ENCODE data around the gene GGCX.
A peak's percentile ranks its signal among the peaks of the same experiment; 100 is the strongest.

Gene GGCX

DNA sequence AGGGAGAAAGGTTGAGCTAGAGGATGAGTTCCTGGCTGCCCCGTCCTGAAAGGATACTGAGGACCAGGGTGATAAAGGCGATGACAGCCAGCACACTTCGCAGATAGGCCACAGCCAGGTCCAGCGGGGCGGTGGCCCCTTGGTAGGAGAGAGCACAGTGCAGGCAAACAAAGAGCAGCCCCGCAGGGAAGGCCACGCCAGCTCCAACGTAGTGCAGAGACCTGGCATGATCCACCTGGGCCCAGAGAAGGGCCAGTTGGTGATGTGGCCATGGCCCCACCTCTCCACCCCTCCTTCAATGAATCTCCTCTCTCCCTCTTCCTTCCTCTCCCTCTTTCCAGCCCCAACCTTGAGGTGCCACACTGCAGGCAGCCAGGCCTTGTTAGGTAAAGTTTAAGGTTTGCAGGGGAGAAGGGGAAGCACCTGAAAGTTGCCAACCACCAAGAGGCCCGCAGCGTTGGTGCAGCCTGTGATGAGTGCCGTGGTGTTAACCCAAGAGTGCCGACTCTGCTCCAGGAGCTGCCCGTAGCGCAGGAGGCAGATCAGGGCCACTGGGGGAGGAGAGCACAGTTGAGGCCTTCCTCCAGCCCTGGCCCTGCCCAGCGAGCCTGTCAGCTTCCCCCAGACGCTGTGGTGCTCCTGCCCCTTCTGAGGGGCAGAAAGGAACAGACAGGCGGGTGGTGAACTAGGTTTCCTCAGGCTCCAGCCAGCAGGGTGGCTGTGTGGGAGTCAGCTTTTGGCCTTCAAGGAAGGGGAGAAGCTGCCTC, 38.4 kb upstream of the GGCX start:
- peak in 1 of 2 experiments; percentile 51 for DNase-seq (ENCODE audit: low read depth in 1 of 2, low spot score in 1 of 2)
- peak overlapping the region; percentile 36; the same call in 1 of the 2 replicates for H3K27ac ChIP-seq (replicated peaks)
- TF ChIP-seq POLR2AphosphoS5 (IDR thresholded peaks at IDR 0.05; ENCODE audit: low read depth): peak; percentile 18; the same call in 1 of the 2 replicates
- TF ChIP-seq, protein P1, sequence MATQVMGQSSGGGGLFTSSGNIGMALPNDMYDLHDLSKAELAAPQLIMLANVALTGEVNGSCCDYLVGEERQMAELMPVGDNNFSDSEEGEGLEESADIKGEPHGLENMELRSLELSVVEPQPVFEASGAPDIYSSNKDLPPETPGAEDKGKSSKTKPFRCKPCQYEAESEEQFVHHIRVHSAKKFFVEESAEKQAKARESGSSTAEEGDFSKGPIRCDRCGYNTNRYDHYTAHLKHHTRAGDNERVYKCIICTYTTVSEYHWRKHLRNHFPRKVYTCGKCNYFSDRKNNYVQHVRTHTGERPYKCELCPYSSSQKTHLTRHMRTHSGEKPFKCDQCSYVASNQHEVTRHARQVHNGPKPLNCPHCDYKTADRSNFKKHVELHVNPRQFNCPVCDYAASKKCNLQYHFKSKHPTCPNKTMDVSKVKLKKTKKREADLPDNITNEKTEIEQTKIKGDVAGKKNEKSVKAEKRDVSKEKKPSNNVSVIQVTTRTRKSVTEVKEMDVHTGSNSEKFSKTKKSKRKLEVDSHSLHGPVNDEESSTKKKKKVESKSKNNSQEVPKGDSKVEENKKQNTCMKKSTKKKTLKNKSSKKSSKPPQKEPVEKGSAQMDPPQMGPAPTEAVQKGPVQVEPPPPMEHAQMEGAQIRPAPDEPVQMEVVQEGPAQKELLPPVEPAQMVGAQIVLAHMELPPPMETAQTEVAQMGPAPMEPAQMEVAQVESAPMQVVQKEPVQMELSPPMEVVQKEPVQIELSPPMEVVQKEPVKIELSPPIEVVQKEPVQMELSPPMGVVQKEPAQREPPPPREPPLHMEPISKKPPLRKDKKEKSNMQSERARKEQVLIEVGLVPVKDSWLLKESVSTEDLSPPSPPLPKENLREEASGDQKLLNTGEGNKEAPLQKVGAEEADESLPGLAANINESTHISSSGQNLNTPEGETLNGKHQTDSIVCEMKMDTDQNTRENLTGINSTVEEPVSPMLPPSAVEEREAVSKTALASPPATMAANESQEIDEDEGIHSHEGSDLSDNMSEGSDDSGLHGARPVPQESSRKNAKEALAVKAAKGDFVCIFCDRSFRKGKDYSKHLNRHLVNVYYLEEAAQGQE (IDR thresholded peaks at IDR 0.05; ENCODE audit: insufficient replicate concordance, low read depth): no peak
- no peak overlapping the region for H3K4me3 ChIP-seq (replicated peaks; ENCODE audit: insufficient read depth, low read length)
- H3K27me3 ChIP-seq (ENCODE audit: insufficient read depth, poor library complexity, severe bottlenecking): no peaks in the 10 kb centered on the region

DNA sequence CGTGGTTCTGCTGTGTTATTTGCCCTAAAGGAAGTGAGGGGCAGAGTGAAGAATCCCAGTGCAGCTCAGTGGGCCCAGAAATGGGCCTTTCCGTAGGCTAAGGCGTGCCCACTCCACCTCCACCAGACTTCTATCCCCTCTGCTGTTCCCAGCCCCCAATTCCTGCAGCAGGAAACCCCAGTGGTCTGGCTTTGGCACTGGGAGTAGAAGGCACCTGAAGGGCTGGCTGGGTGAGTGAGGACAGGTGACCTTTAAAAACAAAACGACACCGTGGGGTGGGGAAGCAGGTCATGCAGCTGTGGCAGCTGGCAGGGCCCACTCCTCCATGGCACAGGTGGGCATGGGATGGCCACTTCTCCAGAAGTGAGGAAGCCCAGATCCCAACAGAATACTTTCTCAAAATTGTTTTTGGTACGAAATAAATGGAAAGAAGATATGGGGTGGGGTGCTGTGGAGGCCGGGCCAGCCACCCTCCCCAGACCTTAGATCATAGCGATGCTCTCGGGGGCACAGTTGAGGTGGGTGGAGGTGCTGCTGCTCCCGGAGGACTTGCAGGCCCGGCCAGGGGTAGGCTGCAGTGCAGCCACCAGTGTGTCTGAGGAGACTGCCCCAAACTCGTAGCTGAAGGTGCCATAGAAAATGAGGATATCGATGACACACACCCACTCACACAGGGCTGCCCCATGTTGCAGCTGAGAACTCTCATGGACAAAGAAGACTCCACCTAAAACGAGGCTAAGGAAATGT, 37.5 kb upstream of the GGCX start:
- no peak for DNase-seq (ENCODE audit: low read depth in 1 of 2, low spot score in 1 of 2)
- Histone ChIP-seq H3K27me3 (ENCODE audit: insufficient read depth, poor library complexity, severe bottlenecking) (no peaks in the 10 kb centered on the region), H3K27ac (replicated peaks) (no peak overlapping the region), H3K4me3 (replicated peaks; ENCODE audit: insufficient read depth, low read length) (no peak overlapping the region)
- TF ChIP-seq CTCF (IDR thresholded peaks at IDR 0.05; ENCODE audit: insufficient read depth, low read length) (no peak), GABPA (IDR thresholded peaks at IDR 0.05; ENCODE audit: low read depth) (no peak), POLR2AphosphoS5 (IDR thresholded peaks at IDR 0.05; ENCODE audit: low read depth) (no peak), SPI1 (IDR thresholded peaks at IDR 0.05; ENCODE audit: borderline replicate concordance, low read depth) (no peak)
- TF ChIP-seq, protein P1 (IDR thresholded peaks at IDR 0.05; ENCODE audit: insufficient replicate concordance, low read depth): no peak

DNA sequence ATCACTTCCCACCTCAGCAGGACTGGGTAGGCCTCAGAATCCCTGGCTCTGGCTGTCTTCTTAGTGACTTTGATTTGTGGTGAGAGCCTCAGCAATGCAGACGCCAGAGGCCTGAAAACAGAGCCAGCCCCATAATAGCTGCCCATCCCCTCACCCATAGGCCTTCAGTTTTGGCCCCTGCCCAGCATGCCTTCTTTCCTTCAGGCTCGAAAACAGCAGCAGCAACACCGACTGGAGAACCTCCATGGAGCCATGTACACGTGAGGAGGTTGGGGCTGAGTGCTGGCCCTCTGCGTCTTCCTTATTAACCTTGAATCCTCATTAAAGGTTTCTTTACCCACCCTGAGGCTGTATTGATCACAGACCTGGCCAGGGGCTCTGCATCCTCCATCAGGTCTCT, 35.9 kb upstream of the GGCX start:
- no peak for DNase-seq (ENCODE audit: low read depth in 1 of 2, low spot score in 1 of 2)
- Histone ChIP-seq H3K4me3 (replicated peaks; ENCODE audit: insufficient read depth, low read length) (no peak overlapping the region), H3K27me3 (ENCODE audit: insufficient read depth, poor library complexity, severe bottlenecking) (no peaks in the 10 kb centered on the region), H3K27ac (replicated peaks) (no peak overlapping the region)
- TF ChIP-seq POLR2AphosphoS5 (IDR thresholded peaks at IDR 0.05; ENCODE audit: low read depth) (no peak), GABPA (IDR thresholded peaks at IDR 0.05; ENCODE audit: low read depth) (no peak), CTCF (IDR thresholded peaks at IDR 0.05; ENCODE audit: insufficient read depth, low read length) (no peak), SPI1 (IDR thresholded peaks at IDR 0.05; ENCODE audit: borderline replicate concordance, low read depth) (no peak)

DNA sequence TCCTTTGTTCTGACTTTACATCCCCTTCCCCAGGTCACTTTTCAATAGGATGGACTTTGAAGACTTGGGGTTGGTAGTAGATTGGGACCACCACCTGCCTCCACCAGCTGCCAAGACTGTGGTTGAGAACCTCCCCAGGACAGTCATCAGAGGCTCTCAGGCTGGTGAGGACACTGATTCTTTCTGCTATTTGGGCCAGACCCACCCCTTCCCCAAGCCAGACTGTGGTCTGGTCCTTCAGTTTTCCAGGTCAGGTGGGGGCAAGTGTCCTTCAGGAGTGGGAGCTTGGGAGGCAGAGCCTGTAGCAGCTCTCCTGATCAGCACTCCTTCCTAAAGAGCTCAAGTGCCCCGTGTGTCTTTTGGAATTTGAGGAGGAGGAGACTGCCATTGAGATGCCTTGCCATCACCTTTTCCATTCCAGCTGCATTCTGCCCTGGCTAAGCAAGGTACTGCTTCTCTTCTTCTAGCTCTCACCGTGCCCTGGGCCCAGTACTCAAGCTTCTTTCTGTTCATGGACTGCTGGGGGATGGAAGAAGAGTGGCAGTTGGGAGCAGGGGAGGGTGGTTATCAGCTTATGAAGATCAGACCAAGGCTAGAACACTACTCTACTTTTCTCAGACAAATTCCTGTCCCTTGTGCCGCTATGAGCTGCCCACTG, 35.3 kb upstream of the GGCX start:
- DNase-seq (ENCODE audit: low read depth in 1 of 2, low spot score in 1 of 2): no peak
- no peak for TF ChIP-seq POLR2AphosphoS5 (IDR thresholded peaks at IDR 0.05; ENCODE audit: low read depth)
- TF ChIP-seq CTCF (IDR thresholded peaks at IDR 0.05; ENCODE audit: insufficient read depth, low read length): no peak
- TF ChIP-seq GABPA (IDR thresholded peaks at IDR 0.05; ENCODE audit: low read depth): no peak
- no peak for TF ChIP-seq SPI1 (IDR thresholded peaks at IDR 0.05; ENCODE audit: borderline replicate concordance, low read depth)
- TF ChIP-seq, protein P1 (IDR thresholded peaks at IDR 0.05; ENCODE audit: insufficient replicate concordance, low read depth): no peak
- Histone ChIP-seq H3K27me3 (ENCODE audit: insufficient read depth, poor library complexity, severe bottlenecking) (no peaks in the 10 kb centered on the region), H3K27ac (replicated peaks) (no peak overlapping the region), H3K4me3 (replicated peaks; ENCODE audit: insufficient read depth, low read length) (peak overlapping the region; percentile 88)

Measured in HL-60 (cell line).